ENCODE data around the gene SERPINB11.
"Not testable (repeated sequence)": the region's sequence is repeated elsewhere in the genome, so short reads cannot be mapped to it uniquely, and the experiment has no call there.

The SERPINB11 gene

GRCh38 chr18:63702660-63703059 lies at the start of gene SERPINB11:
SERPINB11 (plus strand) TSS chr18:63702960; CDS start chr18:63710194, 7,234 bp downstream.
- DNase-seq (ENCODE audit: low spot score) = no peak

DNA sequence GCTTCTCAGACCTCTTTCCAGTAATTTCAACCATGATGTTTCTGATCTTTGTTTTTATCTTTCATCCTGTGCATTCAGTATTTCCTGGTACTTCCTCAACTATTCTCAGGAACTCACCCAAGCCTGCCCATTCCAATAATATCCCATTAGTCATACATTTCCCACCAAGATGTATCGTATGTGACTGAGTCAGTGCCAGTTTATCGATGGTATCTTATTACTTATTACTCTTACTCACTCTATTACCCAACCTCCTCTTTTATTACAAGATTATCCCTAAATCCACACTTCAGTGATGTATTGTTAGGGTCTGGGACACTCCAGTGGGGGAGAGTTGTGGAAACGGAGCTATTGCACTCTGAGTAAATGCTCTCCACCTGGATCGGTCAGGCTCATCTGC lies 43.8 kb upstream of the SERPINB11 start:
- DNase-seq (ENCODE audit: low spot score) = not testable (repeated sequence)

DNA sequence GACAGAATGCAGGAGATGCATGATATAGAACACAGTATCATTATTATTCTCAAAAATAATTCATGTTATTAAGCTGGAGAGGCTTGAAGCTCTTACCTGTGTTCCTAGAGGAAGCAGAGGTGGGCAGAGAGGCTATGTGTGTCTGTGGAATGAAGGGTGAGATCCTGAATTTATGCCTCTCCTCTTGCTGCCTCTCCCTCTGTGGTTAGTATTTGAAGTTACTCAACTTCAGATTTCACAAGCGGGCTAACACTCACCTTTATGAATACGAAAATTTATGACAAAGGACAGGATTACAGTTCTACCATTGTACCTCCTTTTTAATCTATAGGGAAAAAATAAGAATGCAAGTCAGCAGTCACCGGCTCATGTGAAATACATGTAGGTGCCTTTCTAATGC lies 41.0 kb upstream of the SERPINB11 start, which contains the start of gene SERPINB3:
SERPINB3 (minus strand) TSS at position 144 of the 400 bp plus-strand sequence. CDS start 677 bp downstream, outside the sequence.
- DNase-seq (ENCODE audit: low spot score) = not testable (repeated sequence)

DNA sequence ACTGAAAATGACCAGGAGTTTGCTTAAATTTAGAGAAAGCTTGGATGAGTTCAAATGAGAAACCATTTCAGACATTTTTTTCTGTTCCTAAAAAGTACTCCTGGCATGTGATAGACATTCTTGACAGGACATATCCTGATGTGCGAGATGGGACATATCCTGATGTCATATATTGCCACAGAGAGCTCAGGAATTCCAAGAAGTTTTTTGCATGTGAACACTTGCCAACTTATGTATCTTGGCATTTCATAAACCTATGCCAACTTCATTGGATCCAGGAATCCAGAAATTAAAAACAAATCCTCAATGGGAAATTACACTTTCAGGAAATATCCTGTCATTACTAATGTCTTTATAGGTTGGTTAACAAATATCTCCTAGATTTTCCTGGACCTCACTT lies 38.2 kb upstream of the SERPINB11 start:
- no peak for DNase-seq (ENCODE audit: low spot score)

DNA sequence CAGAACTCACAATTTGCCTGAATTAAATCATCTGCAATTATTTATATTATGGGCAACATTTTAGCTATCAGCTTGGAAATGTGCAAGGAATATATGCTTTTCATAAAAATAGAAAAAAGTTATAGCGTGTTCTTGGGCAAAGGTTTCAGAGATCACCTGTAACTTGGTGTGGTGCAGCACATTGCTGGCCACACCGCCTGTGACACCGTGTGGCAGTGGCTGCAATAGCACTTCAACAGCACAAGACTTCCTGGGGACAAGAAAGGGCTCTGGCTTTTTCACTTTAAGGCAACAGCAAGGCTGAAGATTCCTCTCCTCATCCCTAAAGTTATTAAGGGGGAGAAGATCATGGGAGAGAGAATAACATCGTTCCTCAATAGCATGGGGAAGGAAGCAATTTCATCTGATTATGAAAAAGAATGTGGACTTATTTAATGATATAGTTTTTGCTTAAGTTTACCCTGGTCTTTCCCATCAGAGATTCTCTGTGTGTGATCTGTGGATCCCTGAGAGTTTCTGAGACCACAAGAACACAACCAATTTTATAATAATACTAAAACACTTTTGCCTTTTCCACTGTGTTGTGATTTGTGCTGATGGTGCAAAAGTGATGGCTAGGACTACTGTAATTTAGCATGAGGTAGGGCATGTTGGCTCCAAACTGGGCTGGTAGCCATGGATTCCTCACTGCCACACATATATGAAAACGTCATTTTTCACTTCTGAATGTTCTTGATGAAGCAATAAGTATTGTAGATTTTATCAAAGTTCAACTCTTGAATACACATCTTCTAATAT lies 26.0 kb upstream of the SERPINB11 start:
- peak; percentile 42 for DNase-seq (ENCODE audit: low spot score)

GRCh38 chr18:63677500-63678225 lies 25.1 kb upstream of the SERPINB11 start:
- DNase-seq (ENCODE audit: low spot score) = no peak

- DNase-seq (ENCODE audit: low spot score) = no peak
Measured at GRCh38 chr18:63679820-63680606, 22.7 kb upstream of the SERPINB11 start.

GRCh38 chr18:63681449-63682340 lies 21.1 kb upstream of the SERPINB11 start:
- no peak for DNase-seq (ENCODE audit: low spot score)

DNA sequence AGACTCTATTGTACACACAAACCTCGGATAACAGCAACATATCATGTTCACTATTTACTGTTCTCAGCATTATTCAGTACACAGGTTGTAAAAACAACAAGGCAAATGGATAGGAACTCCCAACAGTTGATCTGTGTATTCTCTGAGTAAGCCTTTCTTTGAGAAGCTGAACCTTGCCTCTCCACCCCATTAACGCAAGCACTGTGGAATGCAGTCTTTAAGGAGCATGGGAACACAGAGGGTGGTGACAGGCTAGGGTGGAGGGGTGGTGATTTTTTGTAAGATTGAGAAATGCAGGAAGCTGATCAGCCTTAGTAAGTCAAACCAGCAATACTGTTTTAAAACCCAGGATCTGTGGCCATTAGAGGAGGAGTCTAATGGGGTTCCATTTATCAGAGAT lies 19.6 kb upstream of the SERPINB11 start:
- DNase-seq (ENCODE audit: low spot score) = no peak

- no peak for DNase-seq (ENCODE audit: low spot score)
Measured at GRCh38 chr18:63683890-63684289, 18.9 kb upstream of the SERPINB11 start.

GRCh38 chr18:63684718-63685117 lies 18.0 kb upstream of the SERPINB11 start:
- no peak for DNase-seq (ENCODE audit: low spot score)

- DNase-seq (ENCODE audit: low spot score) = no peak
Measured at GRCh38 chr18:63686871-63687270, 15.9 kb upstream of the SERPINB11 start.

DNA sequence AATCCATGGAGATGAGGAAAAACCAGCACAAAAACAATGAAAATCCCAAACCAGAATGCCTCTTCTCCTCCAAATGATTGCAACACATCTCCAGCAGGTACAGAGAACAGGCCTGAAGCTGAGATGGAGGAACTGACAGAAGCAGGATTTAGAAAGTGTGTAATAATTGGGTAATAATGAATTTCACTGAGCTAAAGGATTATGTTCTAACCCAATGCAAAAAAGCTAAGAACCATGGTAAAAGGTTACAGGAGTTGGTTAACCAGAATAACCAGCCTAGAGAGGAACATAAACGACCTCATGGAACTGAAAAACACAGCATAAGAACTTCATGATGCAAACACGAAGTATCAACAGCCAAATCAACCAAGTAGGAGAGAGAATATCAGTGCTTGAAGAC lies 13.7 kb upstream of the SERPINB11 start:
- DNase-seq (ENCODE audit: low spot score) = no peak

DNA sequence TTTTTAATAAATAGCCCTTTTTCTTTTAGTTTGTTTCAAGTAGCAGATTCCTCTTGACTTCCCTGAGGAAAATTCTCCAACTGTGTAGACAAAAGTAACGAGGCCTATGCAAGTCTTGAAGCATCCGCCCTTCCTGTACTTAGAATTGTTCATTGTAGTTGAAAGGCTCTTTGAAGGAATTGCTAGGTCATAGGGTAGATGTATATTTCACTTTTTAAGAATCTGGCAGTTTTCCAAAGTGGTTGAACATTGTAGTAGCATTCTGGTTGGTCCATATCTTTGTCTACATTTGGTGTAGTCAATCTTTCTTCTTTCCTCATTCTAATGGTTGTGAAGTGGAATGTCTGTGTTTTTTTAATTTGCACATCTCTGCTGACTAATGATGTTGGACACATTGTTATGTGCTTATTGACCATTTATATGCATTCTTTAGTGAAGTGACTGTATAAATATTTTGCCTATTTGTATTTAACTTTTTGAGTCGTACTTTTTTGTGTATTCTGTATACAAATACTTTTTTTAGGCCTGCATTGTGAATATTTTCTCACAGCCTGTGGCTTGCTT lies 5.6 kb upstream of the SERPINB11 start:
- no peak for DNase-seq (ENCODE audit: low spot score)

GRCh38 chr18:63700501-63700900 lies 2.3 kb upstream of the SERPINB11 start:
- no peak for DNase-seq (ENCODE audit: low spot score)

DNA sequence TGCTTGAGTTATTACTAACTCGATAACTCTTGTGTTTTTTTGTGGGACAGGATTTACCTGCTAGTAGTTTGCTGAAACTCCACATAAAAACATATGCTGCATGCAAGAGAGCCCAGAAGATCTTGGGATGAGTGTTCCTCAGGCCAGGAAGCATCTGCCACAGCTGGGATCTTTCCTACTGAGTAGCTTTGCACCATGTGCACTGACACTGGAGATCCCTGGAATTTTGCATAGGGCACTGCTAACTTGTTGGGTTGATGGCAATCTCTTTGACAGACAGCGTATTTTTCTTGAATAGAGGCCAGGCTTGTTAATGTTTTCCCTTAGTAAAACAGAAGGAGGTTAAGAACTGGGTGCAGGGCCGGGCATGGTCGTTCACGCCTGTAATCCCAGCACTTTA lies 808 bp upstream of the SERPINB11 start:
- no peak for DNase-seq (ENCODE audit: low spot score)

- no peak for DNase-seq (ENCODE audit: low spot score)
Measured at GRCh38 chr18:63705401-63705800, 2.6 kb downstream of the SERPINB11 start.

GRCh38 chr18:63707816-63708215 lies 5.1 kb downstream of the SERPINB11 start:
- DNase-seq (ENCODE audit: low spot score) = no peak

- DNase-seq (ENCODE audit: low spot score) = no peak
Measured at GRCh38 chr18:63708650-63709049, 5.9 kb downstream of the SERPINB11 start.

DNA sequence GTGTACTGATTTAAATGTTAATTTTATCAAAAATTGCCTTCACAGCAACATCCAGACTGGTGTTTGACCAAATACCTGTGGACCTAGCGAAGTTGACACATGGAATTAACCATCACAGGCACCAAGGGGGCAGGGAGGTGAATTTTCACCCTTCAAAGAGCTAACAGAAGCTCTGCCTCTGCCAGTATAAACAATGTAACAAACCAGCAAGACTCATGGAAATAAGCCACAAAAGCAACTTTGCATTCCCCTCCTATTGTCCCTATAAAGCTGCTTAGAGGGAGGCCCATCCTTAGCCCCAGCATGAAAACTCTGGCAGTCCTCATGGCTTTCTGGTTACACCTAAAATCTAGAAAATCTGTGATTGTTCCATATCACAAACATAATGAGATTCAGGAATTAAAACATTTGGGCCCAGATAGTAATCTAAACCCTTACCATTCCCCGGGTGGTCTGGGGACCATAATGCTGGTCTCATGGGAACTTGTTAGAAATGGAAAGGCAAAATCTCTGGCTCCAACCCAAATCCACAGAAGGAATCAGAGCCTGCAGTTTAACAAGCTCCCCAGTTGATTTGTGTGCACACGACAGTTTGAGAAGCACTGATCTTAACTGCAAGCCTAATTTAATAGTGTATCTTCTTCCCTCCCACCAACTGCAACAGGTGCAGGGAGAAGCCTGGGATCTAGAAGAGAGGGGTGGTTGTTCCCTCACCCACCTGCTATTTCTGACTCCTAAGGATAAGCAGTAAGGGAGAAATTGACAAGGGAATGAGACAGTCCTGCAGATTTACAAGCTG lies 23.1 kb downstream of the SERPINB11 start:
- no peak for DNase-seq (ENCODE audit: low spot score)
